HEK293 (cell line): Measurements from ENCODE around the gene SH3BP1.

Experiments used
- GLIS1 ChIP-seq: fragments of 450-650 bp; formaldehyde crosslinking; IDR thresholded peaks from 2 replicates; pipeline ENCODE4 v1.5.1; 2016; ENCODE audit warnings: missing biosample characterization, missing genetic modification characterization
- KLF7 ChIP-seq: fragments of 450-650 bp; formaldehyde crosslinking; IDR thresholded peaks from 2 replicates; pipeline ENCODE4 v1.5.1; 2016; ENCODE audit warnings: missing biosample characterization, missing genetic modification characterization, borderline replicate concordance
- SETDB1 ChIP-seq: IDR thresholded peaks from one replicate; pipeline ENCODE4 v1.6.1; 2017; ENCODE audit warnings: mild to moderate bottlenecking, low read length, moderate library complexity, mixed read lengths; ENCODE audit not compliant: insufficient read length
- ZFHX2 ChIP-seq: fragments of 450-650 bp; formaldehyde crosslinking; conservative IDR thresholded peaks from 2 replicates; pipeline ENCODE4 v1.5.1; 2016; ENCODE audit warnings: missing biosample characterization, missing genetic modification characterization
- ZNF121 ChIP-seq: fragments of 450-650 bp; formaldehyde crosslinking; IDR thresholded peaks from 2 replicates; pipeline ENCODE4 v1.5.1; 2016; ENCODE audit warnings: missing biosample characterization, missing genetic modification characterization
- ZNF174 ChIP-seq: fragments of 450-650 bp; formaldehyde crosslinking; IDR thresholded peaks from 2 replicates; pipeline ENCODE4 v1.5.0; 2017; ENCODE audit warnings: missing biosample characterization, mild to moderate bottlenecking, missing genetic modification characterization
- ZNF214 ChIP-seq: fragments of 450-650 bp; formaldehyde crosslinking; IDR thresholded peaks from 2 replicates; pipeline ENCODE4 v1.5.1; 2017; ENCODE audit warnings: missing biosample characterization, mild to moderate bottlenecking, missing genetic modification characterization, borderline replicate concordance
- ZNF341 ChIP-seq: fragments of 450-650 bp; formaldehyde crosslinking; IDR thresholded peaks from 2 replicates; pipeline ENCODE4; 2016; ENCODE audit warnings: low read depth, missing biosample characterization, missing genetic modification characterization
- ZNF423 ChIP-seq: fragments of 450-650 bp; formaldehyde crosslinking; IDR thresholded peaks from 2 replicates; pipeline ENCODE4 v1.5.1; 2016; ENCODE audit warnings: missing biosample characterization, missing genetic modification characterization
- ZNF48 ChIP-seq: fragments of 450-650 bp; formaldehyde crosslinking; IDR thresholded peaks from 2 replicates; pipeline ENCODE4 v1.5.1; 2016; ENCODE audit warnings: missing biosample characterization, missing genetic modification characterization
- ZNF514 ChIP-seq: fragments of 450-650 bp; formaldehyde crosslinking; IDR thresholded peaks from 2 replicates; pipeline ENCODE4 v1.5.1; 2016; ENCODE audit warnings: missing biosample characterization, missing genetic modification characterization
- ZNF555 ChIP-seq: fragments of 450-650 bp; formaldehyde crosslinking; conservative IDR thresholded peaks from 2 replicates; pipeline ENCODE4 v1.5.1; 2017; ENCODE audit warnings: missing biosample characterization, mild to moderate bottlenecking, missing genetic modification characterization, inconsistent platforms
- ZNF561 ChIP-seq: fragments of 450-650 bp; IDR thresholded peaks from 2 replicates; pipeline ENCODE4 v1.5.1; 2018; ENCODE audit warnings: missing biosample characterization, missing genetic modification characterization, borderline replicate concordance
- ZNF610 ChIP-seq: fragments of 450-650 bp; formaldehyde crosslinking; IDR thresholded peaks from 2 replicates; pipeline ENCODE4 v1.5.1; 2016; ENCODE audit warnings: missing biosample characterization, missing genetic modification characterization, borderline replicate concordance
- ZNF623 ChIP-seq: fragments of 450-650 bp; formaldehyde crosslinking; IDR thresholded peaks from 2 replicates; pipeline ENCODE4 v1.5.1; 2016; ENCODE audit warnings: missing biosample characterization, missing genetic modification characterization
- ZNF624 ChIP-seq: fragments of 450-650 bp; formaldehyde crosslinking; IDR thresholded peaks from 2 replicates; pipeline ENCODE4 v1.5.1; 2017; ENCODE audit warnings: missing biosample characterization, missing genetic modification characterization
- ZNF660 ChIP-seq: fragments of 450-650 bp; IDR thresholded peaks from 2 replicates; pipeline ENCODE4 v1.5.1; 2018; ENCODE audit warnings: missing biosample characterization, mild to moderate bottlenecking, missing genetic modification characterization
- ZNF664 ChIP-seq: fragments of 450-650 bp; formaldehyde crosslinking; IDR thresholded peaks from 2 replicates; pipeline ENCODE4 v1.5.1; 2016; ENCODE audit warnings: missing biosample characterization, missing genetic modification characterization
- ZNF701 ChIP-seq: fragments of 450-650 bp; formaldehyde crosslinking; IDR thresholded peaks from 2 replicates; pipeline ENCODE4 v1.5.1; 2016; ENCODE audit warnings: missing biosample characterization, missing genetic modification characterization
- ZNF777 ChIP-seq: fragments of 450-650 bp; formaldehyde crosslinking; IDR thresholded peaks from 2 replicates; pipeline ENCODE4 v1.5.1; 2017; ENCODE audit warnings: missing biosample characterization, missing genetic modification characterization, borderline replicate concordance
- ZNF837 ChIP-seq: fragments of 450-650 bp; formaldehyde crosslinking; IDR thresholded peaks from 2 replicates; pipeline ENCODE4 v1.5.1; 2016; ENCODE audit warnings: missing biosample characterization, missing genetic modification characterization
- ZSCAN16 ChIP-seq: fragments of 450-650 bp; formaldehyde crosslinking; IDR thresholded peaks from 2 replicates; pipeline ENCODE4 v1.5.1; 2016; ENCODE audit warnings: missing biosample characterization, missing genetic modification characterization
- ZSCAN30 ChIP-seq: fragments of 450-650 bp; IDR thresholded peaks from 2 replicates; pipeline ENCODE4 v1.5.1; 2018; ENCODE audit warnings: missing biosample characterization, mild to moderate bottlenecking, missing genetic modification characterization, moderate library complexity
- TF ChIP-seq, protein P1 (sequence below): fragments of 450-650 bp; formaldehyde crosslinking; IDR thresholded peaks from 2 replicates; pipeline ENCODE4 v1.5.1; 2017; ENCODE audit warnings: missing biosample characterization, missing genetic modification characterization
- TF ChIP-seq, protein P2 (sequence below): fragments of 450-650 bp; formaldehyde crosslinking; optimal IDR thresholded peaks from 2 replicates; pipeline ENCODE3; 2016; ENCODE audit warnings: missing biosample characterization, mild to moderate bottlenecking, missing genetic modification characterization
- TF ChIP-seq, protein P3 (sequence below): fragments of 450-650 bp; IDR thresholded peaks from 2 replicates; pipeline ENCODE4 v1.5.1; 2018; ENCODE audit warnings: missing biosample characterization, missing genetic modification characterization
- TF ChIP-seq, protein P4 (sequence below): fragments of 450-650 bp; formaldehyde crosslinking; IDR thresholded peaks from 2 replicates; pipeline ENCODE4 v1.5.1; 2016; ENCODE audit warnings: missing biosample characterization, missing genetic modification characterization
- TF ChIP-seq, protein P5 (sequence below): fragments of 450-650 bp; formaldehyde crosslinking; IDR thresholded peaks from 2 replicates; pipeline ENCODE4 v1.5.1; 2016; ENCODE audit warnings: missing biosample characterization, missing genetic modification characterization
- TF ChIP-seq, protein P6 (sequence below): fragments of 450-650 bp; formaldehyde crosslinking; IDR thresholded peaks from 2 replicates; pipeline ENCODE4 v1.5.0; 2017; ENCODE audit warnings: missing biosample characterization, missing genetic modification characterization, borderline replicate concordance

SH3BP1 gene

DNA sequence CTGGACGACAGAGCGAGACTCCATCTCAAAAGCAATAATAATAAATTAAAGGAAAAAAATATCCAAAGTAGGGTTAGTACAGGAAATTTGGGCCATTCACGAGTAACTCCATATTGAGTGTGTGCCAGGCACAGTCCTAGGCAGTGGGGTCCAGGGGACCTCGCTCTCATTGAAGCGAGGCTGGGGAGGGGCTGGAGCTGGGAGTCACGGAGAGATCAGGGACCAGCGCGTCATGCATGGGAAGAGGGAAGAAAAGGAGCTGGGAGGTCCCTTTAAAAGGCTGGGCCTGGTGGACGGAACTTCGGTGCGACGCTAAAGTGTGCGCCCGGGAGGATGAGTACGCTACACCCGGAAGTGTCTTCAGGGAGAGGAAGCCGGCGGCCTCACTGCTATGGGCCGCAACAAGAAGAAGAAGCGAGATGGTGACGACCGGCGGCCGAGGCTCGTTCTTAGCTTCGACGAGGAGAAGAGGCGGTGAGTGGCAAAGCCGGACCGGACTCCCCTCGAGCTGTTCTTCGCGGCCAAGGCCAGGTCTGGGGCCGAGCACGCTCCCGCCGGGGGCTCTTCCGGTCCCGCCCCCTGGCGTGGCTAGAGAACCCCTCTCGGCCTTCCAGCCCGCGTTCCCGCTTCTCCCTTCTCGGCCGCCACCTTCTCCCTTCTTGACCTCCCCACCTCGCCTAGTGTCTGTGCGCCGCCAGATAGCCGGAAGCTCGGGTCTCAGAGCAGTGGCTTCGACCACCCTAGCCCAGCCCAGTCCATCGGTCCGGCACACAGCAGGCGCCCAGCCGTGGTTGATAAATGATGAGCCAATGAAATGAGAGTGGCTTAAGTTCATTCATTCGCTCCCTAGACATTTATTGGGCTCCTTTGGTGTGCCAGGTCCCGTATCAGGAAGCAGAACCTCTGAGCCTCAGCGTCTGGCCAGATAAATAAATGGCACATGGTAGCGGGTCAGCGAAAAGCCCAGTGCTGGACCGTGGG, 46.8 kb downstream of the SH3BP1 start, which contains the start of gene NOL12 (continued):
- TF ChIP-seq, protein P1, sequence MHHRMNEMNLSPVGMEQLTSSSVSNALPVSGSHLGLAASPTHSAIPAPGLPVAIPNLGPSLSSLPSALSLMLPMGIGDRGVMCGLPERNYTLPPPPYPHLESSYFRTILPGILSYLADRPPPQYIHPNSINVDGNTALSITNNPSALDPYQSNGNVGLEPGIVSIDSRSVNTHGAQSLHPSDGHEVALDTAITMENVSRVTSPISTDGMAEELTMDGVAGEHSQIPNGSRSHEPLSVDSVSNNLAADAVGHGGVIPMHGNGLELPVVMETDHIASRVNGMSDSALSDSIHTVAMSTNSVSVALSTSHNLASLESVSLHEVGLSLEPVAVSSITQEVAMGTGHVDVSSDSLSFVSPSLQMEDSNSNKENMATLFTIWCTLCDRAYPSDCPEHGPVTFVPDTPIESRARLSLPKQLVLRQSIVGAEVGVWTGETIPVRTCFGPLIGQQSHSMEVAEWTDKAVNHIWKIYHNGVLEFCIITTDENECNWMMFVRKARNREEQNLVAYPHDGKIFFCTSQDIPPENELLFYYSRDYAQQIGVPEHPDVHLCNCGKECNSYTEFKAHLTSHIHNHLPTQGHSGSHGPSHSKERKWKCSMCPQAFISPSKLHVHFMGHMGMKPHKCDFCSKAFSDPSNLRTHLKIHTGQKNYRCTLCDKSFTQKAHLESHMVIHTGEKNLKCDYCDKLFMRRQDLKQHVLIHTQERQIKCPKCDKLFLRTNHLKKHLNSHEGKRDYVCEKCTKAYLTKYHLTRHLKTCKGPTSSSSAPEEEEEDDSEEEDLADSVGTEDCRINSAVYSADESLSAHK = peak; percentile 74
- TF ChIP-seq ZNF214 (tag by site-specific recombination) = no peak; the same call in 1 of the 2 replicates
- peak; percentile 91 for TF ChIP-seq ZSCAN30
- peak; percentile 75; the same call in 1 of the 2 replicates for TF ChIP-seq ZNF610 (tag by site-specific recombination)
- TF ChIP-seq, protein P2, sequence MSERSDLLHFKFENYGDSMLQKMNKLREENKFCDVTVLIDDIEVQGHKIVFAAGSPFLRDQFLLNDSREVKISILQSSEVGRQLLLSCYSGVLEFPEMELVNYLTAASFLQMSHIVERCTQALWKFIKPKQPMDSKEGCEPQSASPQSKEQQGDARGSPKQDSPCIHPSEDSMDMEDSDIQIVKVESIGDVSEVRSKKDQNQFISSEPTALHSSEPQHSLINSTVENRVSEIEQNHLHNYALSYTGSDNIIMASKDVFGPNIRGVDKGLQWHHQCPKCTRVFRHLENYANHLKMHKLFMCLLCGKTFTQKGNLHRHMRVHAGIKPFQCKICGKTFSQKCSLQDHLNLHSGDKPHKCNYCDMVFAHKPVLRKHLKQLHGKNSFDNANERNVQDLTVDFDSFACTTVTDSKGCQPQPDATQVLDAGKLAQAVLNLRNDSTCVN (tag by site-specific recombination) = peak; percentile 93
- no peak for TF ChIP-seq SETDB1
- TF ChIP-seq, protein P3, sequence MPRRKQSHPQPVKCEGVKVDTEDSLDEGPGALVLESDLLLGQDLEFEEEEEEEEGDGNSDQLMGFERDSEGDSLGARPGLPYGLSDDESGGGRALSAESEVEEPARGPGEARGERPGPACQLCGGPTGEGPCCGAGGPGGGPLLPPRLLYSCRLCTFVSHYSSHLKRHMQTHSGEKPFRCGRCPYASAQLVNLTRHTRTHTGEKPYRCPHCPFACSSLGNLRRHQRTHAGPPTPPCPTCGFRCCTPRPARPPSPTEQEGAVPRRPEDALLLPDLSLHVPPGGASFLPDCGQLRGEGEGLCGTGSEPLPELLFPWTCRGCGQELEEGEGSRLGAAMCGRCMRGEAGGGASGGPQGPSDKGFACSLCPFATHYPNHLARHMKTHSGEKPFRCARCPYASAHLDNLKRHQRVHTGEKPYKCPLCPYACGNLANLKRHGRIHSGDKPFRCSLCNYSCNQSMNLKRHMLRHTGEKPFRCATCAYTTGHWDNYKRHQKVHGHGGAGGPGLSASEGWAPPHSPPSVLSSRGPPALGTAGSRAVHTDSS (tag by site-specific recombination) = peak; percentile 58; the same call in 1 of the 2 replicates
- TF ChIP-seq ZFHX2 (tag by site-specific recombination) = 0 out of 2 replicates have a peak, but pooled peaks have one; percentile 25
- TF ChIP-seq, protein P4, sequence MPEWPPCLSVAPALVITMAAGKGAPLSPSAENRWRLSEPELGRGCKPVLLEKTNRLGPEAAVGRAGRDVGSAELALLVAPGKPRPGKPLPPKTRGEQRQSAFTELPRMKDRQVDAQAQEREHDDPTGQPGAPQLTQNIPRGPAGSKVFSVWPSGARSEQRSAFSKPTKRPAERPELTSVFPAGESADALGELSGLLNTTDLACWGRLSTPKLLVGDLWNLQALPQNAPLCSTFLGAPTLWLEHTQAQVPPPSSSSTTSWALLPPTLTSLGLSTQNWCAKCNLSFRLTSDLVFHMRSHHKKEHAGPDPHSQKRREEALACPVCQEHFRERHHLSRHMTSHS (tag by site-specific recombination) = 0 out of 2 replicates have a peak, but pooled peaks have one; percentile 16
- no peak for TF ChIP-seq ZNF514 (tag by site-specific recombination)
- TF ChIP-seq ZNF701 (tag by site-specific recombination) = no peak
- TF ChIP-seq KLF7 (tag by site-specific recombination) = peak; percentile 96
- no peak for TF ChIP-seq ZNF555 (tag by site-specific recombination)
- peak; percentile 93 for TF ChIP-seq ZNF660 (tag by site-specific recombination)
- 0 out of 2 replicates have a peak, but pooled peaks have one; percentile 65 for TF ChIP-seq ZSCAN16 (tag by site-specific recombination)
- no peak for TF ChIP-seq ZNF423 (tag by site-specific recombination)
- no peak for TF ChIP-seq ZNF174 (tag by site-specific recombination)
- peak; percentile 44 for TF ChIP-seq ZNF623 (tag by site-specific recombination)
- TF ChIP-seq ZNF561 = peak; percentile 97
- TF ChIP-seq, protein P5, sequence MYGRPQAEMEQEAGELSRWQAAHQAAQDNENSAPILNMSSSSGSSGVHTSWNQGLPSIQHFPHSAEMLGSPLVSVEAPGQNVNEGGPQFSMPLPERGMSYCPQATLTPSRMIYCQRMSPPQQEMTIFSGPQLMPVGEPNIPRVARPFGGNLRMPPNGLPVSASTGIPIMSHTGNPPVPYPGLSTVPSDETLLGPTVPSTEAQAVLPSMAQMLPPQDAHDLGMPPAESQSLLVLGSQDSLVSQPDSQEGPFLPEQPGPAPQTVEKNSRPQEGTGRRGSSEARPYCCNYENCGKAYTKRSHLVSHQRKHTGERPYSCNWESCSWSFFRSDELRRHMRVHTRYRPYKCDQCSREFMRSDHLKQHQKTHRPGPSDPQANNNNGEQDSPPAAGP (tag by site-specific recombination) = peak; percentile 97
- no peak; the same call in 1 of the 2 replicates for TF ChIP-seq ZNF664 (tag by site-specific recombination)
- TF ChIP-seq ZNF121 (tag by site-specific recombination) = peak; percentile 97
- peak; percentile 74 for TF ChIP-seq GLIS1 (tag by site-specific recombination)
- no peak for TF ChIP-seq ZNF624 (tag by site-specific recombination)
- peak; percentile 70; the same call in 1 of the 2 replicates for TF ChIP-seq ZNF777 (tag by site-specific recombination)
- TF ChIP-seq ZNF837 (tag by site-specific recombination) = no peak
- peak; percentile 87 for TF ChIP-seq ZNF341
- TF ChIP-seq ZNF48 (tag by site-specific recombination) = no peak
- TF ChIP-seq, protein P6, sequence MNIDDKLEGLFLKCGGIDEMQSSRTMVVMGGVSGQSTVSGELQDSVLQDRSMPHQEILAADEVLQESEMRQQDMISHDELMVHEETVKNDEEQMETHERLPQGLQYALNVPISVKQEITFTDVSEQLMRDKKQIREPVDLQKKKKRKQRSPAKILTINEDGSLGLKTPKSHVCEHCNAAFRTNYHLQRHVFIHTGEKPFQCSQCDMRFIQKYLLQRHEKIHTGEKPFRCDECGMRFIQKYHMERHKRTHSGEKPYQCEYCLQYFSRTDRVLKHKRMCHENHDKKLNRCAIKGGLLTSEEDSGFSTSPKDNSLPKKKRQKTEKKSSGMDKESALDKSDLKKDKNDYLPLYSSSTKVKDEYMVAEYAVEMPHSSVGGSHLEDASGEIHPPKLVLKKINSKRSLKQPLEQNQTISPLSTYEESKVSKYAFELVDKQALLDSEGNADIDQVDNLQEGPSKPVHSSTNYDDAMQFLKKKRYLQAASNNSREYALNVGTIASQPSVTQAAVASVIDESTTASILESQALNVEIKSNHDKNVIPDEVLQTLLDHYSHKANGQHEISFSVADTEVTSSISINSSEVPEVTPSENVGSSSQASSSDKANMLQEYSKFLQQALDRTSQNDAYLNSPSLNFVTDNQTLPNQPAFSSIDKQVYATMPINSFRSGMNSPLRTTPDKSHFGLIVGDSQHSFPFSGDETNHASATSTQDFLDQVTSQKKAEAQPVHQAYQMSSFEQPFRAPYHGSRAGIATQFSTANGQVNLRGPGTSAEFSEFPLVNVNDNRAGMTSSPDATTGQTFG (tag by site-specific recombination) = peak; percentile 87
